HepG2 (cell line): ENCODE results near the gene CDO1. TPM values are rescaled to one million over a fixed set of nuclear protein-coding genes. Genes with fewer than 3 reads are reported as not detected.

ENCODE experiments used
- BCLAF1 ChIP-seq: fragments of 450-650 bp; IDR thresholded peaks from 2 replicates; pipeline ENCODE4 v1.6.1; 2017; ENCODE audit warnings: mild to moderate bottlenecking
- CBFB ChIP-seq: sonication (generic); formaldehyde crosslinking; IDR thresholded peaks from 2 replicates; pipeline ENCODE4 v1.4.0; 2020; ENCODE audit warnings: missing genetic modification reagents
- CBX2 ChIP-seq, 2 experiments: fragments of 200-600 bp in 1 of 2; sonication (generic); formaldehyde crosslinking in 1 of 2; IDR thresholded peaks; 2 replicates each; pipeline versions ENCODE4 v1.7.0 to v1.8.1; 2018 to 2022; ENCODE audit warnings: low read depth in 2 of 2, low read length in 1 of 2, mild to moderate bottlenecking in 1 of 2, missing genetic modification reagents in 1 of 2
- DDIT3 ChIP-seq: sonication (generic); formaldehyde crosslinking; IDR thresholded peaks from 2 replicates; pipeline ENCODE4 v1.4.0; 2020; ENCODE audit warnings: mild to moderate bottlenecking, missing genetic modification reagents
- DR1 ChIP-seq: sonication (generic); formaldehyde crosslinking; IDR thresholded peaks from 2 replicates; pipeline ENCODE4 v1.8.0; 2021; ENCODE audit warnings: mild to moderate bottlenecking, missing genetic modification reagents, inconsistent platforms
- DRAP1 ChIP-seq: IDR thresholded peaks from 2 replicates; pipeline ENCODE4 v1.6.1; 2016; ENCODE audit warnings: missing genetic modification reagents, missing compliant biosample characterization
- EP300 ChIP-seq, 3 experiments: sonication (generic) in 1 of 3; formaldehyde crosslinking in 1 of 3; IDR thresholded peaks; 2 replicates each; pipeline versions ENCODE4 v1.5.1 to v1.6.1; 2011 to 2020; ENCODE audit warnings: low read depth in 2 of 3, low read length in 2 of 3, borderline replicate concordance in 1 of 3, improper control_type of control experiment in 1 of 3, mild to moderate bottlenecking in 1 of 3, missing genetic modification reagents in 1 of 3, moderate library complexity in 1 of 3
- EZH2 ChIP-seq: conservative IDR thresholded peaks from 2 replicates; pipeline ENCODE4 v1.6.1; 2012; ENCODE audit warnings: mild to moderate bottlenecking, low read depth, low read length, moderate library complexity
- GPBP1L1 ChIP-seq: sonication (generic); formaldehyde crosslinking; IDR thresholded peaks from 2 replicates; pipeline ENCODE4 v1.5.0; 2020; ENCODE audit warnings: mild to moderate bottlenecking, missing genetic modification reagents
- JUNB ChIP-seq: sonication (generic); formaldehyde crosslinking; IDR thresholded peaks from 2 replicates; pipeline ENCODE4 v1.8.0; 2022; ENCODE audit warnings: missing genetic modification reagents, mild to moderate bottlenecking, borderline replicate concordance
- LRRFIP1 ChIP-seq: sonication (generic); formaldehyde crosslinking; conservative IDR thresholded peaks from 2 replicates; pipeline ENCODE4 v1.4.0; 2020; ENCODE audit warnings: missing genetic modification reagents
- MAFG ChIP-seq: sonication (generic); formaldehyde crosslinking; IDR thresholded peaks from 2 replicates; pipeline ENCODE4 v1.5.1; 2020; ENCODE audit warnings: mild to moderate bottlenecking, missing genetic modification reagents
- MATR3 ChIP-seq: sonication (generic); formaldehyde crosslinking; IDR thresholded peaks from 2 replicates; pipeline ENCODE4 v1.4.0; 2020; ENCODE audit warnings: missing genetic modification reagents
- PHB2 ChIP-seq: fragments of 450-650 bp; IDR thresholded peaks from 2 replicates; pipeline ENCODE4 v1.6.1; 2018; ENCODE audit not compliant: partially characterized antibody
- PHF8 ChIP-seq: sonication (generic); formaldehyde crosslinking; IDR thresholded peaks from 2 replicates; pipeline ENCODE4 v1.5.0; 2020; ENCODE audit warnings: missing genetic modification reagents
- SMARCC2 ChIP-seq: fragments of 450-650 bp; IDR thresholded peaks from 2 replicates; pipeline ENCODE4 v1.6.1; 2017; ENCODE audit warnings: antibody characterized with exemption, mild to moderate bottlenecking
- ZBTB25 ChIP-seq: IDR thresholded peaks from 2 replicates; pipeline ENCODE4 v1.6.1; 2018; ENCODE audit warnings: missing genetic modification reagents
- ZNF3 ChIP-seq: IDR thresholded peaks from 2 replicates; pipeline ENCODE4 v1.7.0; 2017; ENCODE audit warnings: inconsistent platforms
- ZNF570 ChIP-seq: sonication (generic); formaldehyde crosslinking; IDR thresholded peaks from 2 replicates; pipeline ENCODE4 v1.4.0; 2020; ENCODE audit warnings: mild to moderate bottlenecking, missing genetic modification reagents, borderline replicate concordance
- polyA plus RNA-seq, 8 experiments: library from polyadenylated mRNA; depleted of rRNA in 3 of 8; stranded (reverse) in 7 of 8; unstranded in 1 of 8; fragments of >200 nt; fragmentation: Illumina TruSeq in 4 of 8; extraction: Trizol in 4 of 8; gene quantifications; 2 replicates each; pipeline versions ENCODE4 v1.2.1 to v1.2.3, GENCODE V29; 2011 to 2016; ENCODE audit warnings: low read depth in 4 of 8, missing spikeins in 1 of 8, mixed read lengths in 1 of 8; ENCODE audit not compliant: insufficient read depth in 1 of 8
- total RNA-seq, 5 experiments: library from RNA; depleted of rRNA; stranded (reverse); fragments of >200 nt; fragmentation: Illumina TruSeq; extraction: Trizol; gene quantifications; 2 replicates each; pipeline ENCODE4 v1.2.3, GENCODE V29; 2016; ENCODE audit warnings: low read depth in 1 of 5

CDO1 gene
- total and polyA plus RNA-seq, 2 of the 13 experiments (the other 11 are each of a cell fraction or from before 2014, with no cell fraction given), result 3.2 to 4.4 TPM

- no peak for TF ChIP-seq BCLAF1
- 0 out of 2 replicates have a peak, but pooled peaks have one; percentile 38 for TF ChIP-seq DDIT3 (CRISPR knock-in tag)
- TF ChIP-seq EZH2, result no peak
- TF ChIP-seq EP300 (IDR thresholded peaks at IDR 0.05; ENCODE audit: low read depth in 2 of 2, low read length in 2 of 2), result no peak
- TF ChIP-seq EP300 (CRISPR knock-in tag; IDR thresholded peaks at IDR 0.05; ENCODE audit: borderline replicate concordance), result peak; percentile 77
- TF ChIP-seq ZNF570 (CRISPR knock-in tag), result no peak
- TF ChIP-seq PHB2, result no peak
- TF ChIP-seq LRRFIP1, result peak; percentile 7; the same call in 1 of the 2 replicates
- peak; percentile 93 for TF ChIP-seq PHF8
- TF ChIP-seq JUNB (CRISPR knock-in tag), result peak; percentile 76; the same call in 1 of the 2 replicates
- TF ChIP-seq MAFG (CRISPR knock-in tag), result no peak
- no peak for TF ChIP-seq CBFB (CRISPR knock-in tag)
- TF ChIP-seq DR1 (CRISPR knock-in tag), result peak; percentile 23; the same call in 1 of the 2 replicates
- TF ChIP-seq ZBTB25 (CRISPR knock-in tag), result peak; percentile 79; the same call in 1 of the 2 replicates
- TF ChIP-seq CBX2 (IDR thresholded peaks at IDR 0.05; ENCODE audit: low read depth, low read length), result no peak
- no peak for TF ChIP-seq CBX2 (CRISPR knock-in tag; IDR thresholded peaks at IDR 0.05; ENCODE audit: low read depth)
- no peak for TF ChIP-seq ZNF3 (CRISPR knock-in tag)
- no peak for TF ChIP-seq SMARCC2
- TF ChIP-seq GPBP1L1 (CRISPR knock-in tag), result no peak
- TF ChIP-seq DRAP1, result peak; percentile 92
- TF ChIP-seq MATR3 (CRISPR knock-in tag), result no peak
Observed at GRCh38 chr5:115841382-115842088, 25.1 kb upstream of the CDO1 start, which contains the start of the genes AP3S1 and ATG12 (continued).
